ENCODE results near the gene TICRR.

Gene TICRR

DNA sequence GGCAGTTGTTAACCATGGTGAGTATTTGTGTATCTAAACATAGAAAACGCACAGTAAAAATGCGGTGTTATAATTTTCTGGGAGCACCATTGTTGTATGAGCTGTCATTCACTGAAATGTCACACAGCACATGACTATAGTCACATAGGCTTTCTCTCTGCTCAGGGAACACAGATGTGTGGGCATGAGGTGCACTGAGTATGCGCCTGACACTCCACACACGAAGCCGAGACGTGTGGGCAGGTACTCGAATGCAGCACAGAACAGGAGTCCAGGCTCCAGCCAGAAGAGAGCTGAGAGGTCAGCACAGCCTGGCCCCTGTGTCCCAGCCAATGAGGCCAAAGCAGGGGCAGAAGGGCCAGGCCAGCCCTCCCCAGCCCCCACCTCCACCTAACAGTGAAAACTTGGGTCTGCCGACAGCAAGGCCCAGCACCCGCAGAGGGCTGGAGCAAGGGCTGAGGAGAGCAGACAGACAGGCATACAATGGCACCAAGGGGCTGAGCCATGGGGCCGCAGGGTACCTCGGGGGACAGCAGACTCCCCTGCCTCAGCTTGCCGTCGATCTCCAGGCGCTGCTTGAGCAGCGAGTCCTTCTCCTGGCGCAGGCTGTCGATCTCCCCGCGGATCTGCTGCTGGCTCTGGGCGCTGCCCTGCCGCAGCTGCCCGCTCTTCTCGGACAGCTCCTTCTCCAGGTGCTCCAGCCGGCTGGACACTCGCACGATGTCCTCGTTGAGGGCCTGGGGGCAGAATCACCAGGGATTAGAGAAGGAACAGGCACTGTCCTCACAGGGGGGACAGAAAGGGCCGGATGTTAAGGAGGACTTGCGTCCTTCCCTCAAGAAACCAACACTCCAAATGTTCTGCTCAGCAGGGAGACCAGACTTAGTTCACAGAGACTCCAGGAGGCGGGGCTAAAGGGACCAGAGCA is 56.0 kb downstream of the TICRR start:
- H3K9me3 ChIP-seq (ENCODE audit: insufficient read depth, low read depth, low read length), result peaks cover 23% of the 10 kb centered on the region
- H3K9ac ChIP-seq (ENCODE audit: low read depth, low read length), result no peak overlapping the region
- no peaks in the 10 kb centered on the region for H3K4me1 ChIP-seq (ENCODE audit: insufficient read depth, low read length)
- no peak overlapping the region for H3K27ac ChIP-seq (ENCODE audit: low read length)
- H3K4me3 ChIP-seq (ENCODE audit: low read length), result no peak overlapping the region
- H3K27me3 ChIP-seq (ENCODE audit: insufficient read depth, low read length), result no peaks in the 10 kb centered on the region
- peaks cover 75% of the 10 kb centered on the region for H3K36me3 ChIP-seq (ENCODE audit: insufficient read depth, low read depth, low read length)

DNA sequence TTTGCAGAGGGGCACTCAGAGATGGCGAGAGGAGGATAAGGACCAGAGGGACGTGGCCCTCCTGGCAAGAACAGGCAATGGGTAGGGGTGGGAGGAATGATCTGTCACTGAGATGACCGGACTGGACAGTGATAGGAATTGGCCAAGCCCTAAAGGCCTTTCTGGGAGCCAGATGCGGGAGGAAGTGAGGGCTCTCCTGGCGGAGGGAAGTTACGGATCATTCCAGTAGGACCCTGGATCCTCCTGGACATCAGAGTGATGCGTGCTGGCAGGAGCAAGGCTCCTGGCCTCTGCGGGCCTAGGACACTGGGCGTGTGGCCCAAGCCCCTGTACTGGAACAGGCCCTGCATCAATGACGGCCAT is 56.6 kb downstream of the TICRR start:
- Histone ChIP-seq H3K9me3 (ENCODE audit: insufficient read depth, low read depth, low read length) (peaks cover 23% of the 10 kb centered on the region), H3K27me3 (ENCODE audit: insufficient read depth, low read length) (no peaks in the 10 kb centered on the region), H3K36me3 (ENCODE audit: insufficient read depth, low read depth, low read length) (peaks cover 69% of the 10 kb centered on the region), H3K9ac (ENCODE audit: low read depth, low read length) (no peak overlapping the region), H3K4me1 (ENCODE audit: insufficient read depth, low read length) (no peaks in the 10 kb centered on the region), H3K4me3 (ENCODE audit: low read length) (no peak overlapping the region), H3K27ac (ENCODE audit: low read length) (no peak overlapping the region)

DNA sequence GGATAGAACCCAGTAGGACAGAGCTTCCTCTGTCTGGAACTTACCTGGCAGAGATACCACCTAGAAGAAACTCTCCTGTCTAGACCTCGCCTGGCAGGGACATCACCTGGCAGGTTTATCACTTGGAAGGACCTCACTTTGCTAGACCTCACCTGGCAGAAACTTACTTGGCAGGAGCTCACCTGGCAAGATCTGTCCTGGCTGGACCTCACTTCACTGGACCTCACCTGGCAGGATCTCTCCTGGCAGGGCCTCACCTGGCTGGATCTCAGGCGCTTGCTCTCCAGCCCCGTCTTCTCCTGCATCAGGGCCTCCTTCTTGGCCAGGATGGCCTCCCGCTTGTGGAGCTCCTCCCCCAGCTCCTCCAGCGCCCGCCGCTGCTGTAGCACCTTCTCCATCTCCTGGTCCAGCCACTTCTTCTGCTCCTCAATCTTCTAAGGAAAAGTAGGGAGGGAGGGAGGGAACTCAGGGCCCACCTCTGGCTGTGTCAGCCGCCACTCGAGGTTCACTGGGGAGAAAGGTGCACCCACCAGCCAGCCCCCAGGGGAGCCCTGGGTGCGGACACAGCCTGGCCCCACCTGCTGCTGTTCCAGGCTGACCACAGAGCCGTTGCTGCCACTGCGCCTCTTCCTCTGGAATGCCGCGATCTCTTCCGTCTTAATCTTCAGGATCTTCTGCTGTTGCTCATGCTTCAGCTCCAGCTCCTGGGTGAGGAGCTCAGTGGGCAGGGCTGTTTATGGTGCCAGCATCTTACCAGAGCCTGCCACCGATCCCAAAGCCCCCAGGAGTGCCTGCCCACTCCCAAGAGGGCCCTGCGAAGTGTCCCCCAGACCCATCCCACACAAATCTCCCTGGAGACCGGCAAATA is 57.5 kb downstream of the TICRR start:
- Histone ChIP-seq H3K4me1 (ENCODE audit: insufficient read depth, low read length) (no peaks in the 10 kb centered on the region), H3K27ac (ENCODE audit: low read length) (no peak overlapping the region), H3K36me3 (ENCODE audit: insufficient read depth, low read depth, low read length) (peaks cover 59% of the 10 kb centered on the region), H3K27me3 (ENCODE audit: insufficient read depth, low read length) (no peaks in the 10 kb centered on the region), H3K9me3 (ENCODE audit: insufficient read depth, low read depth, low read length) (peaks cover 23% of the 10 kb centered on the region), H3K9ac (ENCODE audit: low read depth, low read length) (no peak overlapping the region), H3K4me3 (ENCODE audit: low read length) (no peak overlapping the region)

DNA sequence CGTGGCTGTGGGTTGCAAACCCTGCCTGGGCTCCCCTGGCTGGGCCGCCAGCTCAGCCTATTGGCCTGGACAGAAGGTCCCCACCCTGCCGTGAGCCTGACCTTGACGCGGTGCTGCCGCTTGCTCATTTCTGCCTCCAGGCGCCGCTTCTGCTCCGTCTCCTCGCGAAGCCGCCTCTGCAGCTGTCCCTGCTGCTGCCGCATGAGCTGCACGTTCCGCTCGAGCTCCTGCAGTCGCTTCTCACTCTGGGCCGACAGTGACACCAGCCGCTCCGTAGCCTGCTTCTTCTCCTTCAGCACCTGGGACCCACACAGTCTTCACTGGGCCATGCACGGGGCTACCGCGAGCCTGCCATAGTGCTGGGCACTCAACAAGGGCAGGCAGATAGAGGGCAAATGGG is 58.3 kb downstream of the TICRR start:
- Histone ChIP-seq H3K9me3 (ENCODE audit: insufficient read depth, low read depth, low read length) (peaks cover 23% of the 10 kb centered on the region), H3K36me3 (ENCODE audit: insufficient read depth, low read depth, low read length) (peaks cover 52% of the 10 kb centered on the region), H3K4me3 (ENCODE audit: low read length) (no peak overlapping the region)

DNA sequence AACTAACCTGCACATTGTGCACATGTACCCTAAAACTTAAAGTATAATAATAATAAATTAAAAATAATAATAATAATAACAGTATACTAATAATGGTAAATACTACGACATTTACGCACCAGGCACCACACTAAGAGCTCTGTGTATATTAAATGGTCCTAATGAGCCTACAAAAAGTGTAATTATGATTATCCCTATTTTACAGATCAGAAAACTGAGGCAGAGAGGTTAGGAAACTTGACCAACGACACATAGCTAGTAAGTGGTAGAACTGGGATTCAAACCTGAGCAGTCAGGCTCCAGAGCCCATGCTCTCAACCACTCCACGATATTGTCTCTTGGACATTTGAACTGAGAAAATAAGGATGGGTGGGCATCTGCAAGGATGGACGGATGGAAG is 65.0 kb downstream of the TICRR start:
- Histone ChIP-seq H3K27ac (ENCODE audit: low read length) (no peak overlapping the region), H3K4me1 (ENCODE audit: insufficient read depth, low read length) (no peaks in the 10 kb centered on the region), H3K4me3 (ENCODE audit: low read length) (no peak overlapping the region), H3K36me3 (ENCODE audit: insufficient read depth, low read depth, low read length) (peaks cover 29% of the 10 kb centered on the region), H3K9me3 (ENCODE audit: insufficient read depth, low read depth, low read length) (peaks cover 3% of the 10 kb centered on the region; the same call in 1 of the 2 replicates), H3K27me3 (ENCODE audit: insufficient read depth, low read length) (no peaks in the 10 kb centered on the region), H3K9ac (ENCODE audit: low read depth, low read length) (no peak overlapping the region)

More for the DNA sequence above, 58.3 kb downstream of the TICRR start:
- Histone ChIP-seq H3K27me3 (ENCODE audit: insufficient read depth, low read length) (no peaks in the 10 kb centered on the region), H3K4me1 (ENCODE audit: insufficient read depth, low read length) (no peaks in the 10 kb centered on the region), H3K27ac (ENCODE audit: low read length) (no peak overlapping the region), H3K9ac (ENCODE audit: low read depth, low read length) (no peak overlapping the region)

DNA sequence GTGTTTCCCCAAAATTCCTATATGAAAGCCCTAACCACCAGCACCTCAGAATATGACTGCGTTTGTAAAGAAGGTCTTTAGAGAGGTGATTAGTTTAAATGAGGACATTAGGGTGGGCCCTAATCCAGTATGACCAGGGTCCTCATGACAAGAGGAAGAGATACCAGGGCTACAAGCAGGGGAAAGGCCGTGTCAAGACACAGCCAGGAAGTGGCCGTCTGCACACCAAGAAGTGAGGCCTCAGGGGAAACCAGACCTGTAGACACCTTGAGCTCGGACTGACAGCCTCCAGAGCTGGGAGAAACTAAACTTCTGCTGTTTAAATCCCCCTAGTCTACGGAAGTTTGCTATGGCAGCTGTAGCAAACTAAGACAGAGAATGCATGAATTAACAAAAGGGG is 65.8 kb downstream of the TICRR start:
- peaks cover 3% of the 10 kb centered on the region; the same call in 1 of the 2 replicates for H3K9me3 ChIP-seq (ENCODE audit: insufficient read depth, low read depth, low read length)
- H3K36me3 ChIP-seq (ENCODE audit: insufficient read depth, low read depth, low read length), result peaks cover 32% of the 10 kb centered on the region
- H3K4me1 ChIP-seq (ENCODE audit: insufficient read depth, low read length), result no peaks in the 10 kb centered on the region
- H3K9ac ChIP-seq (ENCODE audit: low read depth, low read length), result no peak overlapping the region
- H3K4me3 ChIP-seq (ENCODE audit: low read length), result no peak overlapping the region
- no peak overlapping the region for H3K27ac ChIP-seq (ENCODE audit: low read length)
- no peaks in the 10 kb centered on the region for H3K27me3 ChIP-seq (ENCODE audit: insufficient read depth, low read length)

DNA sequence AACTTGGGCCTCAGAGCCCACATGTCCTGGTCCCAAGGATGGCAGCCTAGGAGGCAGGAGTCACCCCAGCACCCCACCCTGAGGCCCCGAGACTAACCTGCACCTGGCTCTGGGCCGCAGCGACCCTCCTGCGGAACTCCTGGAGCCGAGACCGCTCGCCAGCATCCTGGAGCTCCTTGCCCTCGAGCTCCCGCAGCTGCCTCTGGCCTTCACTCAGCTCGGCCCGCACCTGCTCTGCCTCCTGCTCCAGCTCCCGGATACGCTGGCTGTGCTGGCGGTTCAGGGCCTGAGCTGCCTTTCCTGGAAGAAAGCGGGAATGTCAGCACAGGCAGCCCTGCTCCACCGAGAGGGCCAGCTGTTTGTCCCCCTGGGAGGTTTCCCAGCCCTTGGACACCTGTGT is 66.8 kb downstream of the TICRR start:
- Histone ChIP-seq H3K9ac (ENCODE audit: low read depth, low read length) (no peak overlapping the region), H3K4me1 (ENCODE audit: insufficient read depth, low read length) (no peaks in the 10 kb centered on the region), H3K36me3 (ENCODE audit: insufficient read depth, low read depth, low read length) (peaks cover 37% of the 10 kb centered on the region), H3K27ac (ENCODE audit: low read length) (no peak overlapping the region), H3K27me3 (ENCODE audit: insufficient read depth, low read length) (no peaks in the 10 kb centered on the region), H3K9me3 (ENCODE audit: insufficient read depth, low read depth, low read length) (peaks cover 3% of the 10 kb centered on the region; the same call in 1 of the 2 replicates), H3K4me3 (ENCODE audit: low read length) (no peak overlapping the region)

DNA sequence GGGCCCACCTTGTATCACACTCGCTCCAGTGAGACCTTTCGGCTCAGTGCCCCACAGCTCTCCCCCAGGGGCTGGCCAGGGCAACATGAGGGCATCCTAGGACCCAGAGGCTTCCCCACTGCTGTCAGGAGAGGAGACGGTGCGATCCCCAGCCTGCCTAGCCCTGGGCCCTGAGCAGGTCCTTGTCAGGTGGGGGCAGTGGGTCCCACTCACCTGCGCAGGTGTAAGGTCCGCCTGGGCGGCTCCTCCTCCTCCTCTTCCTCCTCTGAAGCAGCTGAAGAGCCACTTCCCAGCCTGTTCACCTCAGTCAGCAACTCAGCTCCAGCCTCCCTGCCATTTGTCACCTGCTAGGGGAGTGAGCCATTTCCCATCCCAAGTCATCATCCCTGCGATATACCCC is 70.4 kb downstream of the TICRR start:
- Histone ChIP-seq H3K27ac (ENCODE audit: low read length) (no peak overlapping the region), H3K4me3 (ENCODE audit: low read length) (no peak overlapping the region), H3K9ac (ENCODE audit: low read depth, low read length) (no peak overlapping the region), H3K4me1 (ENCODE audit: insufficient read depth, low read length) (no peaks in the 10 kb centered on the region), H3K9me3 (ENCODE audit: insufficient read depth, low read depth, low read length) (no peaks in the 10 kb centered on the region), H3K36me3 (ENCODE audit: insufficient read depth, low read depth, low read length) (peaks cover 35% of the 10 kb centered on the region), H3K27me3 (ENCODE audit: insufficient read depth, low read length) (no peaks in the 10 kb centered on the region)

DNA sequence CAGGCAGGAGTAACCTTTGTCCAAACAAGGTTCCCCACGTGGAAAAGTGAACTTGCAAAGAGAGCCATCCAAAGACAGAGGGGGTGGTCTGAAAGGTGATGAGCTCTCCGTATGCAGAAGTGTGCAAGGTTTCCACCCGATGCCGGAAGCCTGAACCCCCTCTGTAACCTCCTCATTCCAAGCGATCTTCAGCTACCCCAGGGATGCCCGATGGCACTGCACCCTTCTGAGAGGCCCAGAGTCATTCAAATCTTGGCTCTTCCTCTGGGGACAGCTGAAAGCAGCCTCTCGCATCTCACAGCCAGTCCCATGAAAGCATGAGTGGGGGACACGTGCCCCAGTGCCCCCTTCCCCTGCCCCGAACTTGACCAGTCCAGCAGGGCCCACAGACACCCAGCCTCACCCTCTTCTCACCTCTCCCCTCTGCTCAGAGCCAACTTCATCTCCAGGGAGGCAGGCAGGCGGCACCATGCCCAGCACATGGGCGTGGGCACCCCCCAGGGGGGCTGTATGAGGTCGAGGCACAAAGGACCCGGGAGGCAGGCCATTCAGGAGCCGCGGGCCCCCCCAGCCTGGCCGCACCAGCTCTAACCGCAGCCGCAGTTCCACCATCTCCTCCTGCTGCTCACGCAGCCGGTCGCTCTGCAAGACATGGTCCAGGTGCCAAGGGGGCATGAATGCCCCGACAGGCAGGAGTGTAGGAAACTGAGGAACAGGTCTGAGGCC is 71.3 kb downstream of the TICRR start:
- H3K4me3 ChIP-seq (ENCODE audit: low read length), result no peak overlapping the region
- peaks cover 29% of the 10 kb centered on the region for H3K36me3 ChIP-seq (ENCODE audit: insufficient read depth, low read depth, low read length)
- H3K9me3 ChIP-seq (ENCODE audit: insufficient read depth, low read depth, low read length), result no peaks in the 10 kb centered on the region
- no peak overlapping the region for H3K9ac ChIP-seq (ENCODE audit: low read depth, low read length)
- H3K27me3 ChIP-seq (ENCODE audit: insufficient read depth, low read length), result no peaks in the 10 kb centered on the region
- H3K4me1 ChIP-seq (ENCODE audit: insufficient read depth, low read length), result no peaks in the 10 kb centered on the region
- no peak overlapping the region for H3K27ac ChIP-seq (ENCODE audit: low read length)

DNA sequence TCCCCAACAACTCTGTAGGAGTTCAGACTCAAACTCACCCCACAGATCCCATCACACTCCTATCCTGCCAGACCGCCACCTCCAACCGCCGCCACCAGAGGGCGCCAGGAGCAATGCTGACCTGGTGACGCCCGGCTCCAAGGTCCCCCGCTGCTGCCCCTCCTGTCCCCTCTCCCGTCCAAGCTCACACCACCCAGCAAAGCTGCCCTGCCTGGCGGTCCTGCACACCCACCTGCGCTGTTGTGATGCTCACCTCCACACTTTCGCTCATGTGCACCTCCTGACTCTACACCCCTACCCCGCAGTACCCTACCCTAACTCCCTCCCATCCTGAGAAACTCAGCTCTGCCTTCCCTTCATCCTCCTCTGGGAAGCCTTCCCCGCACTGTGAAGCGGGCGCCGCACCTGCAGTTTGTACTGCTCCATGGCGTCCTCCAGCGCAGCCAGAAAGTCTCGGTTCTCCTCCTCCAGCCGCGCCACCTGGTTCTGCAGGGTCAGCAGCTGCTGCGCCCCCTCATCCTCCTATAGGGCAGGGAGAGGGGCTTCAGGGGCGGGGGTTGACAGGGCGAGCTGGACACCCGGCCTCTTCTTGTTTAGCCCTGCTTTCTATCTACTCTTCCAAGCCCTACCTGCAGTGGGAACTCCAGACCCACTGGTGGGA is 72.1 kb downstream of the TICRR start:
- Histone ChIP-seq H3K27me3 (ENCODE audit: insufficient read depth, low read length) (no peaks in the 10 kb centered on the region), H3K4me3 (ENCODE audit: low read length) (0 out of 2 replicates have a peak overlapping the region, but pooled peaks have one; percentile 34), H3K9ac (ENCODE audit: low read depth, low read length) (no peak overlapping the region), H3K9me3 (ENCODE audit: insufficient read depth, low read depth, low read length) (no peaks in the 10 kb centered on the region), H3K27ac (ENCODE audit: low read length) (no peak overlapping the region), H3K36me3 (ENCODE audit: insufficient read depth, low read depth, low read length) (peaks cover 37% of the 10 kb centered on the region), H3K4me1 (ENCODE audit: insufficient read depth, low read length) (no peaks in the 10 kb centered on the region)

Data from iPS-20b (cell line).